ENCODE measurements around the gene PHLDB1.
"Not testable (repeated sequence)": the region's sequence is repeated elsewhere in the genome, so short reads cannot be mapped to it uniquely, and the experiment has no call there.

The PHLDB1 gene

DNA sequence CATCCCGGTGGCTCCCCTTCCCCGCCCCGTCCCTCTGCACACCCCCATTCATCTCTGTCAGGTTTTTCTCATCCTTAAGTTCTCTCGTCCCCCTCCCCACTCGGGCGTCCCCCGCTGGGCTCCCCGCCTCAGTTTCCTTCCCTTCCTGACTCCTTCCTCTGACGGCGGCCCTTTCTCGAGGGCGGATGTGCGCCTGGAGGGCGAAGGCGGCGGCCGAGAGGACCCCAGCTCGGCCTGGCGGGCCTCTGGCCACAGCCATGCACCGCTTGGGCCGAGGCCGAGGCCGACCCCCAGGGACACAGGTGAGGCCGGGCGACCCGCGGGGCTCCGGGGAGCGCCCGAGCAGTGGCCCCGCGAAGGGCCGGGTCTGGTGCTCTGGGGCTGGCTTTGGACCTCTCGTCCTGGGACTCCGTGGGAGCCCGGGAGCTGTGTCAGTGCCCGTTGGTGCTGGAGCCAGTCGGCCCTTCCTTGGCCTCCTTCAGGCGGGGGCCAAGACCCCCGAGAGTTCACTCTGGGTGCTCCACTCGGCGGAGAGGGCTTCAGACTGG, 2.9 kb downstream of the PHLDB1 start:
- intact Hi-C loops (cut with micrococcal nuclease), result no loop called here
- no peaks in the 10 kb centered on the region for H3K9me3 Mint-ChIP-seq
- no peak overlapping the region for H3K27ac Mint-ChIP-seq
- peak overlapping the region; percentile 74 for H3K4me3 Mint-ChIP-seq
- peaks cover 44% of the 10 kb centered on the region for H3K4me1 Mint-ChIP-seq (ENCODE audit: low read depth)
- H3K27me3 Mint-ChIP-seq, result peaks cover 69% of the 10 kb centered on the region
- no peaks in the 10 kb centered on the region for H3K36me3 Mint-ChIP-seq (ENCODE audit: low read depth)

DNA sequence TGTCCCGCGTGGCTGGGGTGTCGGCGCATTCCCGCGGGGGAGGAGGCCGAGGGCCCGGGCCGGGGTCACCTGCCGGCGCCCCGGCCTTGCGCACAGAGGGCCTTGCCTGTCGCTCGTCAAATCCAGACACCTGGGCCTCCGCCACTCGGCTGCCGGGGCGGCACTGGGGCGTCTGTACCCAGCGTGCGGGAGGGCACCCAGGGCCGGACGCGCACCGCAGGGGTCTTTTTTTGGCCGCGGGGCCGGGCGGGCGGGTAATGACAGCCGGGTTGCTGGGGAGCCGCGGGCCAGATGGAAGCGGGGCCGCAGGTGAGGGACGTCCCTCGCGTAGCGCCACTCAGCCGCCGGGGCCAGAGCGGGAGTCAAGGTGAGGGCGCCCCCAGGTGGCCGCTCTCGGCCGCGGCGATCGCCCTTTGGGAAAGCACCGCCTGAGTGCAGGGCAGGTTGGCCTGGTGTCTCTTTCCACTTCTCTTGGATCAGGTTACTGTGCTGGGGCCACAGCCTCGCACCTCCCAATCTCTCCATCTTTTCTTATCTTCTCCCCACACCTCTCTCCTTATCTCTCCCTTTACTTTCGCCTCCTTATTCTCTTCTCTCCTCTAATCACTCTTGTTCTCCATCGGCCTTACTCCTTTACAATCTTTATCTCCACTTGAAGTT, 3.5 kb downstream of the PHLDB1 start:
- Mint-ChIP-seq H3K4me3 (peak overlapping the region; percentile 74), H3K27ac (no peak overlapping the region), H3K27me3 (peaks cover 66% of the 10 kb centered on the region), H3K9me3 (no peaks in the 10 kb centered on the region), H3K4me1 (ENCODE audit: low read depth) (peaks cover 38% of the 10 kb centered on the region), H3K36me3 (ENCODE audit: low read depth) (no peaks in the 10 kb centered on the region)
- intact Hi-C loops (cut with micrococcal nuclease), result no loop called here

DNA sequence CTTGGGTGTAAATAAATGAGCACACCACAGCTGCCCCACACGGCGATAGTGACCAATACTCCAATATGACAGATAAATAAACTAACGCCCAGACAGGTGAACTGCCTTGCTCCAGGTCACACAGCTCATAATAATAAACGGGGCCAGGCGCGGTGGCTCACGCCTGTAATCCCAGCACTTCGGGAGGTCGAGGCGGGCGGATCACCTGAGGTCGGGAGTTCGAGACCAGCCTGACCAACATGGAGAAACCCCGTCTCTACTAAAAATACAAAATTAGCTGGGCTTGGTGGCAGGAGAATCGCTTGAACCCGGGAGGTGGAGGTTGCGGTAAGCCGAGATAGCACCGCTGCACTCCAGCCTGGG, 4.0 kb downstream of the PHLDB1 start:
- H3K36me3 Mint-ChIP-seq (ENCODE audit: low read depth); intact Hi-C loops (cut with micrococcal nuclease); H3K27ac Mint-ChIP-seq; H3K9me3 Mint-ChIP-seq: not testable (repeated sequence)
- Mint-ChIP-seq H3K4me3 (peak overlapping the region; percentile 54), H3K4me1 (ENCODE audit: low read depth) (peaks cover 38% of the 10 kb centered on the region), H3K27me3 (peaks cover 61% of the 10 kb centered on the region)

DNA sequence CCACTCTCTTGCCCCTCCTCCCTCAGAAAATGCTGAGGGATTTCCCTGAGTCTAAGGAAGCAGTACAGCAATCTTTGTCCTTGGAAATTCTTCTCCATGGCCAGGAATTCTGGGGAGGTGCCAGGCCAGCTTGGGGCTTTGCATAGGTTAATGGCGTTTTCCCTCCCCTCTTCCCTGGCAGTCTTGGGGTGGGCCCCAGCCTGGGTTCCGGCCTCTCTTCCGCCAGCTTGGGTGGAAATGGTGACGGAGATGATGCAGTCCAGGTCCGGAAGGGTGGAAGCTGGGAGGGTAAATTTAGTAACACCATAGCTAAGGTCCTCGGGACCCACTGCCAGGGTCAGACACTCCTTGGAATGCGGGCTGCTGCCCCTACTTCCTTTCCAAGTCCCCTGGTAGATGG, 5.0 kb downstream of the PHLDB1 start:
- peaks cover 35% of the 10 kb centered on the region for H3K4me1 Mint-ChIP-seq (ENCODE audit: low read depth)
- peaks cover 52% of the 10 kb centered on the region for H3K27me3 Mint-ChIP-seq
- no peaks in the 10 kb centered on the region for H3K9me3 Mint-ChIP-seq
- H3K4me3 Mint-ChIP-seq, result no peak overlapping the region
- H3K36me3 Mint-ChIP-seq (ENCODE audit: low read depth), result no peaks in the 10 kb centered on the region
- intact Hi-C loops (cut with micrococcal nuclease), result no loop called here
- no peak overlapping the region for H3K27ac Mint-ChIP-seq

DNA sequence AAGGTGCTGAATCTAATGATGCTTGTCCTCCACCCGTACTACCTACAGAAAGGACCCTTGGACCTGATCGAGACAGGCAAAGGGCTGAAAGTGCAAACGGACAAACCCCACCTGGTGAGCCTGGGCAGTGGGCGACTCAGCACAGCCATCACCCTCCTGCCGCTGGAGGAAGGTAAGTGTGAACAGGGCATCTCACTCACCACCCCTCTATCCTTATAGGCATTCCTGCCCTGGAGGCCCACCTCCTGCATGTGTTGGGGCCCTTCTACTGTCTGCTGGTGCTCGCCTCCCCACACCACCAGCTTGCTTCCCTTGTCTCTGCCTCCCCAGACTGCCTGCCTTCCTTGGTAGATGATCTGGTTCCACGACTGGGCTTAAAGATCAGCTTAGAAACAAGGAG, 7.1 kb downstream of the PHLDB1 start:
- Mint-ChIP-seq H3K4me1 (ENCODE audit: low read depth) (peaks cover 39% of the 10 kb centered on the region), H3K36me3 (ENCODE audit: low read depth) (no peaks in the 10 kb centered on the region), H3K27ac (no peak overlapping the region), H3K4me3 (no peak overlapping the region), H3K9me3 (no peaks in the 10 kb centered on the region), H3K27me3 (peaks cover 44% of the 10 kb centered on the region)
- intact Hi-C loops (cut with micrococcal nuclease), result no loop called here

DNA sequence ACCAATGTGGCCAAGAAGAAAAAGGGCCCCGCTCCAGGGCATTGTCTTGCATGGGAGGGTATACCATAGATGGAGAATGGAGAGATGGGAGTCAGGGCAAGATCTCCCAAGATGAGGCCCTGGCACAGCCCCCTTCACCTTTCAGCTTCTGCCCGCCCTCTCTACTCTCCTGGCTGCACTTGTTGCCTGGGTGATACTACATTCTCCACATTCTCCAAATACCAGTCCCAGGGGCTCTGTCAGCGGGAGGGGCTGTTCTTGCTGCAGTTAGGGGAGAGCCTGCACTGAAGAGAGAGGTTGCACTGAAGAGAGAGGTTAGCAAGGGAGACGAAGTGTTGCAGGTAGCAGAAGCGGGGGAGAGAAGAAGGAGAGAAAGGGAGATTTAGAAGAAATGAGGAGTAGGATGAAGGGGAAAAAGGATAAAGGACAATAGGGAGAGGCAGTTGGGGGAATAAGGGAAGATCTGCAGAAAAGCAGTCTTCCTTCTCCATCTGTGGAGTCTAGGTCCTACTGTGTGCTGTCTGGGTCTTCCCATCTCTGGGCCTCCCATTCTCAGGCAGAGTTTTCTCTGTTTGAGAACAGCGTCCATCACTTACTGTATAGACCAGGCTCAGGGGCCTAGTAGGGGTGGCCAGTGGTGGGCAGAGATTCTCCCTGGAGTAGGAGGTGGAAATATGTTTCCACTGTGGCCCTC, 8.0 kb downstream of the PHLDB1 start:
- H3K4me1 Mint-ChIP-seq (ENCODE audit: low read depth), result peaks cover 37% of the 10 kb centered on the region
- H3K4me3 Mint-ChIP-seq, result no peak overlapping the region
- intact Hi-C loops (cut with micrococcal nuclease), result no loop called here
- H3K9me3 Mint-ChIP-seq, result no peaks in the 10 kb centered on the region
- peaks cover 38% of the 10 kb centered on the region for H3K27me3 Mint-ChIP-seq
- H3K27ac Mint-ChIP-seq, result no peak overlapping the region
- no peaks in the 10 kb centered on the region for H3K36me3 Mint-ChIP-seq (ENCODE audit: low read depth)

DNA sequence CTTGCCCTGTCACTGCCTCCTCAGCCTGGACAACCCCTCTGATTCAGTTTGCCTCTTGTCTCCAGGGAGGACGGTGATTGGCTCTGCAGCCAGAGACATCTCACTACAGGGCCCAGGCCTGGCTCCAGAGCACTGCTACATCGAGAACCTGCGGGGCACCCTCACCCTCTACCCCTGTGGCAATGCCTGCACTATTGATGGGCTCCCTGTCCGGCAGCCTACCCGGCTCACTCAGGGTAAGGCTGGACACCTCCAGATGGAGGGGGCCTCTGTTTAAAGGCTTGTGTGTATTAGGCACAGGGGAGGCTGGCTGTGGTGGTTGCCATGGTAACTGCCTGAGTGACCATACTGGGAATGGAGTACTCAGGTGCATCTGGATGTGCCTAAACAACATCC, 8.6 kb downstream of the PHLDB1 start:
- Mint-ChIP-seq H3K36me3 (ENCODE audit: low read depth) (no peaks in the 10 kb centered on the region), H3K27me3 (peaks cover 38% of the 10 kb centered on the region), H3K9me3 (no peaks in the 10 kb centered on the region), H3K27ac (no peak overlapping the region), H3K4me3 (no peak overlapping the region), H3K4me1 (ENCODE audit: low read depth) (peaks cover 39% of the 10 kb centered on the region)
- intact Hi-C loops (cut with micrococcal nuclease), result no loop called here

DNA sequence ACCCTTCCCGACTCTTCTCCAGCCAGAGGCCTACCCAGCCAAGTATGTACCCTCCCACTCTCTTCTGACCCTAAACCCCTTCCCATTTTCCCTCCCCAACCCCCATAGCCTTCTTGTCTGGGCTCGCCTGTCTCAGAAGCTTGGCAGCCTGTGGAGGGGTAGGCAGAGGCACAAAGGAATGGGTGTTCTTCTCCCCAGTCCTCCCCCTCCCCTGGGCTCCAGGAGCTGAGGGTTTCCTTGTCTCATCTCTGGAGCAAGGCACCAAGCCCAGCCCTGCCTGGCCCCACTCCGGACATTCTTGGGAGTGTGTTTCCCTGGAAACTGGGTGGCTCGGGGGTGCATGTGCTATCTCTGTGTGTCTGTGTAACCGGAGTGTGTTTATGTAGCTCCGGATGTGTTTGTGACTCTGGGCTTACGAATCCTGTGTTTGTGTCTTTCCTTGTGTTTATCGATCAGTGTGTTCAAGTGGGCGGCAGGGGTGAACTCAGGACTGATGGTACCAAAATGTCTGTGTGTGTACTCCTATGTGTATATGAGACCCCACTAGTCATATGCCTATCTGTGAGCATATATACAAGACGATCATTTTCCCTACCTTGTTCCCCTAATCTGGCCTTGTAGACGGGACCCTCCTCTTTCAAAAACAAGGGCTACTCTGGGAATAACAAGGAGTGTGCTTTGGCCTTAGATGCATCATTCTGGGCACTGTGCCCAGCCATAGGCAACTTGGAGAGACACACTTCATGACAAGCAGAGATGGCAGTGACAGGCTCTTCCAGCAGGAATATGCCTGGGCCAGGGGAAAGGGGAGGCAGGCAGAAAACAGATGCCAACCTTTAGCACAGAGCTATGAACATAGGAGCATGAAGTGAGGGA, 10.9 kb downstream of the PHLDB1 start:
- Mint-ChIP-seq H3K4me1 (ENCODE audit: low read depth) (peaks cover 42% of the 10 kb centered on the region), H3K27me3 (peaks cover 29% of the 10 kb centered on the region), H3K4me3 (no peak overlapping the region), H3K36me3 (ENCODE audit: low read depth) (no peaks in the 10 kb centered on the region), H3K9me3 (no peaks in the 10 kb centered on the region), H3K27ac (peak overlapping the region; percentile 8)
- intact Hi-C loops (cut with micrococcal nuclease), result no loop called here

DNA sequence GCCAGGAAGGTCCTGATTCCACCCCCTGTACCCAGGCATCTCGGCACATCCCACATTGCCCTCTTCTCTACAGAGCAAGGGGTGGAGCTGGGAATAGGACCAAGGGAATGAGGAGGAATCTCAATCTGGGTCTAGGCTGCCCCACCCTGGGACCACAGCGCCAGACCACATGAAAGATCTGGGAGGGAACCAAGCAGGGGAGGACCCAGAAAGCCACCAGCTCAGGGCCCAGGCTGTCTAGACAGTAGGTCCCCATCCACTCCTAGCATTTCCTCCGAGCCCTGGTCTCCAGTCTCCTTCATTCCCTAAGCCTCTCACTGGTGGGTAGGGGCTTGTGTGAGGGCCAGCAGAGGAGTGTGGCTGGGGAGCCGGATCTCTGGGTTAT, 11.6 kb downstream of the PHLDB1 start:
- no peaks in the 10 kb centered on the region for H3K9me3 Mint-ChIP-seq
- peaks cover 23% of the 10 kb centered on the region for H3K27me3 Mint-ChIP-seq
- intact Hi-C loops (cut with micrococcal nuclease), result no loop called here
- peaks cover 42% of the 10 kb centered on the region for H3K4me1 Mint-ChIP-seq (ENCODE audit: low read depth)
- peak overlapping the region; percentile 8 for H3K27ac Mint-ChIP-seq
- H3K36me3 Mint-ChIP-seq (ENCODE audit: low read depth), result no peaks in the 10 kb centered on the region
- H3K4me3 Mint-ChIP-seq, result no peak overlapping the region

DNA sequence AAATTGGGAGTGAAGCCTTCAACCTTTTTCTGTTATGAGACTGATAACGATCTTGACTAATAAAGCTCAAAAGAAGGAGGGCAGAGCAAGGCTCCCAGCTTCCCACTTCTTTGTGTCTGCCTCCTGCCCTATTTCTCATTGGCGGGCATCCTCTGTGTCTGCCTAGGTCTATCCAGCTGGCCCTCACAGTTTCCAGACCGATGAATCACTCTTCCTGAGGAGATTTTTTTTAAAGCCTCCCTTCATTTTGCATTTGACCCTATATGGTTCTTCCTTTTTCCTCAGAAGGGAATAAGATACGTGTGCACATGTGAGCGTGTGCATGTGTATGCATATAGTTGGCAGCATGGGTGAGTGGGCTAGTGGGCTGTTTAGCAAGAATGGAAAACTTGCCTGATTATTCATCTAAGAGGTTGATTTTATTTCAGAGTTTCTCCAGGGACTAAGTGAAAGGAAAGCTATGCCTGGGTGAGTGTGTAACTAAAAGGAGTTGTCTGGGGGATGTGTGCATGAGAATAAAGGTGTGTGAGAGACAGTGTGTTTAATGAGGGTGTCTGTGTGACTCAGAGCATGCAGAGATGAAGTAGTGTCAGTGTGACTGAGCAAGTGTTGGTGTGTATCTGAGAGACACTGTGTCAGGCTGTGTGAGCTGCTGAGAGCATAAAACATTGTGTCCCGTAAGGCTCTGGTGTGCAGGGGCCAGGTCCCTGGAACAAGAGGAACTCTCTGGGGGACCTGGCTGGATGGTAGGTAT, 12.2 kb downstream of the PHLDB1 start:
- Mint-ChIP-seq H3K36me3 (ENCODE audit: low read depth) (no peaks in the 10 kb centered on the region), H3K4me1 (ENCODE audit: low read depth) (peaks cover 42% of the 10 kb centered on the region), H3K27ac (peak overlapping the region; percentile 8), H3K9me3 (no peaks in the 10 kb centered on the region), H3K27me3 (peaks cover 22% of the 10 kb centered on the region), H3K4me3 (no peak overlapping the region)
- intact Hi-C loops (cut with micrococcal nuclease), result no loop called here

DNA sequence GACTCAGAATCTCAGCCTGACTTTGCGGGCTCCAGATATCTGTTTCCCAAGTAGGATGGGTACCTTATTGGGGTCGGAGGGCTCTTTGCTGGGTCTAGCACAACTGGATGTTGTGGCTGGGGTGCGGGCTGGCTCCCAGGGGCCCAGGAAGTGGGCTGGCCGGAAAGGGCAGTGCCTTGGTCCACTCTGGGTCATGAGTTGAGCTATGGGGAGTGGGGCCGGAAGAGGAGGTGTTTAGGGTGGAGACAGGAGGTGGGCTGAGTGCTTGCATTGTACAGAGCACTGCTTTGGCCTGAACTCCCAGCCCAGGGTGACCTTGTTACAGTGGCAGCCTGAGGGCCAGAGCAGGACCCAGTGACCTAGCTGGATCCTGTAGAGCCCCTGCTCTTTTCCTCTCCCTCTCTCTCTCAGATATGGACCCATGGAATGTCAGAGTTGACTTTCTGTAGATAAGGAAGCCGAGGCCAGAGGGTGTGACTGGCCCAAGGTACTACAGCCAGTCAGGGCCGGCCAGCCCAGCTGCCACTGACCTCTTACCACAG, 13.2 kb downstream of the PHLDB1 start:
- H3K9me3 Mint-ChIP-seq, result no peaks in the 10 kb centered on the region
- peaks cover 17% of the 10 kb centered on the region for H3K27me3 Mint-ChIP-seq
- intact Hi-C loops (cut with micrococcal nuclease), result no loop called here
- H3K36me3 Mint-ChIP-seq (ENCODE audit: low read depth), result no peaks in the 10 kb centered on the region
- H3K27ac Mint-ChIP-seq, result peak overlapping the region; percentile 25
- peaks cover 42% of the 10 kb centered on the region for H3K4me1 Mint-ChIP-seq (ENCODE audit: low read depth)
- peak overlapping the region; percentile 66 for H3K4me3 Mint-ChIP-seq

DNA sequence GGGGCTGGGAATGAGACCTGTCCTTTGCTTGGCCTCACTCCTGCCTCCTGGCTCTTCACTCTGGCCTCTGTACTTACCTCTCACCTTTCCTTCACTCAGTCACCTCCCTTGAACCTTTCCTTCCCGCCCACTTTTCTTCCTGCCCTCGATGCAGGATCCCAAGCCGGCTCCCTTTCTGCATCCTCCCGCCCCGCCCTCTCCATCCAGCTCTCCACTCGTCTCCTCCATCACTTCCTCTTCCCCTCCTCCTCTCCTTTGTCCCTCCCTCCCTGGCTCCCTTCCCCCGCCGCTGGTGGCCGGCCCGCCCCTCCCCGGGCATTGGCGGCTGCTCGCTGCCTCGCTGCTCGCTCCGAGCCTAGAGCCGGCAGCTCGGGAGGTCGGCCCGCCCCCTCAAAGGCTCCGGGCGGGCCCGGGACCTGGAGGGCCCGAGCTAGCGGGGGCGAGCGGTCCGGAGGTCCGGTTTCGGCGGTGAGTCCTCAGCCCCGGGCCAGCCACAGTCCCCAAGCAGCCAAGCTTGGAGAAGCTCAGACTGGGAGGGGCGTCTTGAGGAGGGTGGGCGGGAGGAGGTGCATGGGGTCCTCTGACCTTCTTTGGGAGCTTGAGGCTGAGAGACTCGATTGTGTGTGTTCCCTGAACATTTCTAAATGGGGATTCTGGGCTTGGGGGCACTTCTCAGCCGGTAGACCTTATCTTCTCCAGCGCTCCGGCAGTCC, 13.8 kb downstream of the PHLDB1 start:
- Mint-ChIP-seq H3K4me3 (peak overlapping the region; percentile 66), H3K4me1 (ENCODE audit: low read depth) (peaks cover 40% of the 10 kb centered on the region), H3K27ac (peak overlapping the region; percentile 25), H3K36me3 (ENCODE audit: low read depth) (no peaks in the 10 kb centered on the region), H3K27me3 (peaks cover 17% of the 10 kb centered on the region), H3K9me3 (no peaks in the 10 kb centered on the region)
- intact Hi-C loops (cut with micrococcal nuclease), result no loop called here
